Fibroblast of the aortic adventitia (primary cell): ENCODE data around the gene ZNF239. TPM values are rescaled to one million over a fixed set of nuclear protein-coding genes. Genes with fewer than 3 reads are reported as not detected.
"Not testable (repeated sequence)": the region's sequence is repeated elsewhere in the genome, so short reads cannot be mapped to it uniquely, and the experiment has no call there.

Experiments
- DNase-seq: peaks from one replicate; pipeline ENCODE4 v3.0.0-alpha.2; 2010; ENCODE audit warnings: low read depth
- H3K4me3 ChIP-seq: 2 replicates; pipeline ENCODE4 v1.5.1; 2011; ENCODE audit warnings: low read depth, mild to moderate bottlenecking, control low read depth, low read length, moderate library complexity
- CTCF ChIP-seq: IDR thresholded peaks from 2 replicates; pipeline ENCODE4 v1.5.1; 2011; ENCODE audit warnings: mild to moderate bottlenecking, low read length, control low read depth, inconsistent platforms; ENCODE audit not compliant: insufficient read depth
- total RNA-seq: library from RNA; depleted of rRNA; stranded (reverse); fragments of >200 nt; gene quantifications from 2 replicates; pipeline ENCODE4 v1.2.3, GENCODE V29; 2012; ENCODE audit warnings: low replicate concordance

Gene ZNF239
- total RNA-seq, 1 donor, result 6.6 TPM

- TF ChIP-seq CTCF, result no peak
- DNase-seq, result no peak
- H3K4me3 ChIP-seq, result no peak overlapping the region
These were observed 21.4 kb upstream of the ZNF239 start for GRCh38 chr10:43595739-43596298.

GRCh38 chr10:43594944-43595589 lies 20.7 kb upstream of the ZNF239 start:
- H3K4me3 ChIP-seq, result peak overlapping the region; percentile 35
- DNase-seq, result peak; percentile 49
- TF ChIP-seq CTCF, result no peak

- H3K4me3 ChIP-seq, result no peak overlapping the region
- DNase-seq, result no peak
- TF ChIP-seq CTCF, result no peak
These were observed 17.0 kb upstream of the ZNF239 start for GRCh38 chr10:43591303-43591904.

GRCh38 chr10:43586730-43587115 lies 12.3 kb upstream of the ZNF239 start:
- H3K4me3 ChIP-seq, DNase-seq: not testable (repeated sequence)

GRCh38 chr10:43585981-43586729 lies 11.7 kb upstream of the ZNF239 start:
- no peak for DNase-seq
- TF ChIP-seq CTCF, result no peak
- H3K4me3 ChIP-seq, result no peak overlapping the region

GRCh38 chr10:43585046-43585445 lies 10.6 kb upstream of the ZNF239 start:
- no peak for TF ChIP-seq CTCF
- DNase-seq, result no peak
- H3K4me3 ChIP-seq, result no peak overlapping the region

- DNase-seq, result no peak
- no peak overlapping the region for H3K4me3 ChIP-seq
- no peak for TF ChIP-seq CTCF
These were observed 9.6 kb upstream of the ZNF239 start for GRCh38 chr10:43584051-43584450.
